HFFc6 (cell line): ENCODE measurements around the gene RHBDF2. TPM values are rescaled to one million over a fixed set of nuclear protein-coding genes. Genes with fewer than 3 reads are reported as not detected.

Experiments
- DNase-seq: peaks from one replicate; pipeline ENCODE4 v3.0.0-alpha.2; 2018
- H3K27ac Mint-ChIP-seq: 2 replicates; pipeline ENCODE4 v1.8.0; 2020; ENCODE audit warnings: mild to moderate bottlenecking, mixed read lengths
- H3K27me3 Mint-ChIP-seq: 2 replicates; pipeline ENCODE4 v1.8.0; 2021; ENCODE audit warnings: mild to moderate bottlenecking, moderate library complexity, mixed read lengths; ENCODE audit not compliant: insufficient read depth
- H3K36me3 Mint-ChIP-seq: 2 replicates; pipeline ENCODE4 v1.8.0; 2021; ENCODE audit warnings: low read depth, mixed read lengths
- H3K4me1 Mint-ChIP-seq: 2 replicates; pipeline ENCODE4 v1.8.0; 2020; ENCODE audit warnings: low read depth, mixed read lengths
- H3K4me3 Mint-ChIP-seq: 2 replicates; pipeline ENCODE4 v1.8.0; 2020; ENCODE audit warnings: mild to moderate bottlenecking, moderate library complexity, mixed read lengths
- H3K9me3 Mint-ChIP-seq: 2 replicates; pipeline ENCODE4 v1.8.0; 2020; ENCODE audit warnings: mild to moderate bottlenecking, mixed read lengths
- CTCF ChIP-seq: fragments of 200-600 bp; sonication (generic); IDR thresholded peaks from 2 replicates; pipeline ENCODE4 v1.5.0; 2021; ENCODE audit warnings: antibody characterized with exemption, mild to moderate bottlenecking
- total RNA-seq, 6 experiments: library from RNA; stranded (reverse); fragmentation: NEBNext Ultra II Directional; extraction: Animal tissue kit (Norgen Biotek cat#: 25700); gene quantifications; 2 replicates in 1 of 6; 3 replicates in 5 of 6; pipeline ENCODE4 v1.2.3, GENCODE V29; 2021

The RHBDF2 gene
- total RNA-seq, 6 experiments from 2014 or later, result 7.1 to 13.1 (median 9.4) TPM

GRCh38 chr17:76477576-76477975 lies 23.6 kb downstream of the RHBDF2 start:
- no peak for TF ChIP-seq CTCF
- H3K9me3 Mint-ChIP-seq, result no peaks in the 10 kb centered on the region

GRCh38 chr17:76476736-76477135 lies 24.5 kb downstream of the RHBDF2 start:
- no peak overlapping the region for H3K27ac Mint-ChIP-seq
- TF ChIP-seq CTCF, result no peak
- H3K36me3 Mint-ChIP-seq, result no peaks in the 10 kb centered on the region; the same call in 1 of the 2 replicates
- peaks cover under 1% of the 10 kb centered on the region for H3K27me3 Mint-ChIP-seq
- no peak for DNase-seq
- H3K9me3 Mint-ChIP-seq, result no peaks in the 10 kb centered on the region
- H3K4me3 Mint-ChIP-seq, result no peak overlapping the region
- H3K4me1 Mint-ChIP-seq, result no peaks in the 10 kb centered on the region

More at GRCh38 chr17:76477576-76477975, 23.6 kb downstream of the RHBDF2 start:
- Mint-ChIP-seq H3K4me3 (no peak overlapping the region), H3K27me3 (no peaks in the 10 kb centered on the region; the same call in 1 of the 2 replicates), H3K27ac (no peak overlapping the region), H3K4me1 (no peaks in the 10 kb centered on the region), H3K36me3 (no peaks in the 10 kb centered on the region)
- DNase-seq, result no peak

- Mint-ChIP-seq H3K27ac (no peak overlapping the region), H3K27me3 (peaks cover 5% of the 10 kb centered on the region), H3K36me3 (no peaks in the 10 kb centered on the region; the same call in 1 of the 2 replicates), H3K4me3 (no peak overlapping the region), H3K9me3 (no peaks in the 10 kb centered on the region), H3K4me1 (no peaks in the 10 kb centered on the region)
- no peak for TF ChIP-seq CTCF
- no peak for DNase-seq
Observed at GRCh38 chr17:76475302-76475701, 25.9 kb downstream of the RHBDF2 start.

- DNase-seq, result no peak
- Mint-ChIP-seq H3K9me3 (no peaks in the 10 kb centered on the region), H3K27me3 (peaks cover 5% of the 10 kb centered on the region), H3K27ac (no peak overlapping the region), H3K4me3 (no peak overlapping the region), H3K4me1 (no peaks in the 10 kb centered on the region), H3K36me3 (no peaks in the 10 kb centered on the region; the same call in 1 of the 2 replicates)
- no peak for TF ChIP-seq CTCF
Observed at GRCh38 chr17:76474894-76475293, 26.3 kb downstream of the RHBDF2 start.

- no peaks in the 10 kb centered on the region for H3K4me1 Mint-ChIP-seq
- peaks cover 5% of the 10 kb centered on the region for H3K27me3 Mint-ChIP-seq
- H3K4me3 Mint-ChIP-seq, result no peak overlapping the region
- H3K27ac Mint-ChIP-seq, result no peak overlapping the region
- no peaks in the 10 kb centered on the region; the same call in 1 of the 2 replicates for H3K36me3 Mint-ChIP-seq
- H3K9me3 Mint-ChIP-seq, result no peaks in the 10 kb centered on the region
- no peak for DNase-seq
- no peak for TF ChIP-seq CTCF
Observed at GRCh38 chr17:76474238-76474637, 27.0 kb downstream of the RHBDF2 start.

- Mint-ChIP-seq H3K27me3 (peaks cover 5% of the 10 kb centered on the region), H3K4me1 (no peaks in the 10 kb centered on the region), H3K4me3 (no peak overlapping the region), H3K27ac (no peak overlapping the region), H3K9me3 (no peaks in the 10 kb centered on the region), H3K36me3 (no peaks in the 10 kb centered on the region; the same call in 1 of the 2 replicates)
- TF ChIP-seq CTCF, result peak; percentile 65
- no peak for DNase-seq
Observed at GRCh38 chr17:76473541-76473985, 27.7 kb downstream of the RHBDF2 start.
